Activated CD4-positive, alpha-beta memory T cell treated with anti-CD3 and anti-CD28 coated beads, Interleukin-2, amount 10 ng/mL, durations not matched to agents 7 days and 5 days (primary cell): ENCODE measurements around the gene SASH1. TPM values are rescaled to one million over a fixed set of nuclear protein-coding genes. Genes with fewer than 3 reads are reported as not detected.

ENCODE experiments used
- CTCF ChIA-PET: fragments of 350-600 bp; sonication (Branson Sonifier 250); formaldehyde crosslinking; loops from one replicate; lab custom pipeline; 2021; ENCODE audit warnings: antibody characterized with exemption, inconsistent platforms; lab: Charles Lee
- POLR2A ChIA-PET: fragments of 350-600 bp; sonication (Branson Sonifier 250); formaldehyde crosslinking; loops from one replicate; lab custom pipeline; 2021; ENCODE audit warnings: antibody characterized with exemption; lab: Charles Lee
- DNase-seq: peaks from one replicate; pipeline ENCODE4 v3.0.0-alpha.2; 2020
- H3K27ac Mint-ChIP-seq: one replicate; pipeline ENCODE4 v1.8.0; 2021; ENCODE audit warnings: mild to moderate bottlenecking, mixed read lengths
- H3K27me3 Mint-ChIP-seq: one replicate; pipeline ENCODE4 v1.8.0; 2021; ENCODE audit warnings: mixed read lengths
- H3K36me3 Mint-ChIP-seq: one replicate; pipeline ENCODE4 v1.8.0; 2021; ENCODE audit warnings: low read depth, mixed read lengths
- H3K4me1 Mint-ChIP-seq: one replicate; pipeline ENCODE4 v1.8.0; 2021; ENCODE audit warnings: mixed read lengths
- H3K4me3 Mint-ChIP-seq: one replicate; pipeline ENCODE4 v1.8.0; 2021; ENCODE audit warnings: mild to moderate bottlenecking, mixed read lengths
- H3K9me3 Mint-ChIP-seq: one replicate; pipeline ENCODE4 v1.8.0; 2021; ENCODE audit warnings: mixed read lengths
- total RNA-seq, 2 experiments: library from RNA; stranded (reverse); gene quantifications; one replicate each; pipeline ENCODE4 v1.2.3, GENCODE V29; 2021

Gene SASH1
- total RNA-seq, 2 experiments from 2014 or later = 0.75 to 0.98 TPM

GRCh38 chr6:148425443-148425842 is 82.8 kb downstream of the SASH1 start:
- Mint-ChIP-seq H3K27ac (no peak overlapping the region), H3K4me1 (peaks cover 3% of the 10 kb centered on the region), H3K4me3 (no peak overlapping the region), H3K27me3 (no peaks in the 10 kb centered on the region), H3K9me3 (no peaks in the 10 kb centered on the region), H3K36me3 (no peaks in the 10 kb centered on the region)
- DNase-seq = no peak
- ChIA-PET POLR2A (no interaction called here), CTCF (no interaction called here)

DNA sequence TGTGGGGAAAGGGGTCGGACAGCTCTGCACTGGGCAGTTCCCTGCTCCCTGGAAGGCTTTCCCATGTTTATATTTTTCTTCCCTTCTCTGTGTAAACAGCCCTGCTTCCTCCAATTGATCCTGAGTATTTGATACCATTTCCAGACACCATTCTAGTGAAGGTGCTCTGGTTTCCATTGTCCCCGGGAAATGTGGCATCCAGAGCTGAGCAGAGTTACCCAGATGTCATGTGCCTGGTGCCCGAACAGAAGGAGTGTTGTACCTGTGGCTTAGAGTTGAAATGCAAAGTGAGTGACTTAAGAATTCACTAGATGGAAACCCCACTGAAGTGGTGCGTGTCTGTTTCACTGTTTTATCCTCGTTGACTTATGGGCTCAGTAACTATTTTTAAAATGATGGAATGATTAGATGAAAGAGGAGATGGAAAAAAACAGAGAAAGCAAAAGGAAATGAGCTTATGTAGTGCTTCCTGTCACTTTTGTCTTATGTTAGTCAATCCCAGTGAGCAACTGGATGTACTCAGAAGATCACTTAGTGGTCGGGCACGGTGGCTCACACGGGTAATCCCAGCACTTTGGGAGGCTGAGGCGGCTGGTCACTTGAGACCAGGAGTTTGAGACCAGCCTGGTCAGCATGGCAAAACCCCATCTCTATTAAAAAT is 83.8 kb downstream of the SASH1 start:
- Mint-ChIP-seq H3K36me3 (no peaks in the 10 kb centered on the region), H3K4me1 (peaks cover 3% of the 10 kb centered on the region), H3K27me3 (no peaks in the 10 kb centered on the region), H3K4me3 (no peak overlapping the region), H3K9me3 (no peaks in the 10 kb centered on the region), H3K27ac (no peak overlapping the region)
- DNase-seq = no peak
- ChIA-PET CTCF (no interaction called here), POLR2A (no interaction called here)

DNA sequence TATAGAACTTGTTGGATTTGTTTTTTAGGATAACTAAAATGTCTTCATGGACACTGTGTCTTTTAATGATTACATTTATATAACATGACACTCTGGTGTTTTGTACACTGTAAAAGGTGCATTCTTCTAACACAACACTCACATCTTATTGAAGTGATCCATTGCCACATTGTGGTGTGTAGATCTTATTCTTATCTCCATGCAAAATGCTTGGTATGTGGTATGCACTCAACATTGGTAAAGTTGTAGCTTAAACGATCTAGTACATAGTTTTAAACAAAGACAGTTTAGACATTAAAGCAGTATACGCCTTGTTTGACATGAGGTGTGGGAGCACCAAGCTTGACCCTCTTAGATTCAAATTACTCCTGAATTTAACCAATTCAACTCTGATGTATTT is 84.7 kb downstream of the SASH1 start:
- H3K4me1 Mint-ChIP-seq = peaks cover 3% of the 10 kb centered on the region
- no peak overlapping the region for H3K4me3 Mint-ChIP-seq
- no peak overlapping the region for H3K27ac Mint-ChIP-seq
- CTCF ChIA-PET = no interaction called here
- no peaks in the 10 kb centered on the region for H3K27me3 Mint-ChIP-seq
- H3K36me3 Mint-ChIP-seq = no peaks in the 10 kb centered on the region
- DNase-seq = no peak
- H3K9me3 Mint-ChIP-seq = no peaks in the 10 kb centered on the region
- POLR2A ChIA-PET = no interaction called here

- CTCF ChIA-PET = no interaction called here
- POLR2A ChIA-PET = no interaction called here
- no peak for DNase-seq
- no peak overlapping the region for H3K4me3 Mint-ChIP-seq
- no peak overlapping the region for H3K27ac Mint-ChIP-seq
- peaks cover 3% of the 10 kb centered on the region for H3K4me1 Mint-ChIP-seq
- no peaks in the 10 kb centered on the region for H3K36me3 Mint-ChIP-seq
- H3K9me3 Mint-ChIP-seq = no peaks in the 10 kb centered on the region
- H3K27me3 Mint-ChIP-seq = no peaks in the 10 kb centered on the region
Observed at GRCh38 chr6:148429423-148429822, 86.8 kb downstream of the SASH1 start.

DNA sequence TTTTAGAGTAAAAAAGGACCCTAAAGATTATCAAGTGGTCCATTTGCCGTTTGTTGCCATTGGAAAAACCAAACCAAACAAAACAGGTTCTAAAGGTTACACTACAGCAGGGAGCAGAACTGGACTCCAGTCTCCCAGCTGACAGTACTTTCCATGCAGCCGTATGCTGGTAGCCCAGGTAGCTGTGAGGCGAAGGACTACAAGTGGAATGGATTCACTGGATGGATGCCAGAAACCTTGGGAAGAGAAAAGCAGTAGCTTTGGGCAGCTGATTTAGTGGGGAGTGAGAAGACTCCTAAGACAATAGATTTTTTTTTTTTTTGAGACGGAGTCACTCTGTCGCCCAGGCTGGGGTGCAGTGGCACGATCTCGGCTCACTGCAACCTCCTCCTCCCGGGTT is 88.3 kb downstream of the SASH1 start:
- no peak for DNase-seq
- peaks cover 3% of the 10 kb centered on the region for H3K4me1 Mint-ChIP-seq
- no peak overlapping the region for H3K27ac Mint-ChIP-seq
- H3K9me3 Mint-ChIP-seq = no peaks in the 10 kb centered on the region
- ChIA-PET CTCF (no interaction called here), POLR2A (no interaction called here)
- H3K4me3 Mint-ChIP-seq = no peak overlapping the region
- H3K36me3 Mint-ChIP-seq = no peaks in the 10 kb centered on the region
- H3K27me3 Mint-ChIP-seq = peaks cover 4% of the 10 kb centered on the region

- Mint-ChIP-seq H3K36me3 (no peaks in the 10 kb centered on the region), H3K9me3 (no peaks in the 10 kb centered on the region), H3K4me1 (peaks cover 1% of the 10 kb centered on the region), H3K27me3 (peaks cover 4% of the 10 kb centered on the region), H3K4me3 (no peak overlapping the region), H3K27ac (no peak overlapping the region)
- CTCF ChIA-PET = no interaction called here
- POLR2A ChIA-PET = no interaction called here
- no peak for DNase-seq
Observed at GRCh38 chr6:148431413-148431812, 88.8 kb downstream of the SASH1 start.

DNA sequence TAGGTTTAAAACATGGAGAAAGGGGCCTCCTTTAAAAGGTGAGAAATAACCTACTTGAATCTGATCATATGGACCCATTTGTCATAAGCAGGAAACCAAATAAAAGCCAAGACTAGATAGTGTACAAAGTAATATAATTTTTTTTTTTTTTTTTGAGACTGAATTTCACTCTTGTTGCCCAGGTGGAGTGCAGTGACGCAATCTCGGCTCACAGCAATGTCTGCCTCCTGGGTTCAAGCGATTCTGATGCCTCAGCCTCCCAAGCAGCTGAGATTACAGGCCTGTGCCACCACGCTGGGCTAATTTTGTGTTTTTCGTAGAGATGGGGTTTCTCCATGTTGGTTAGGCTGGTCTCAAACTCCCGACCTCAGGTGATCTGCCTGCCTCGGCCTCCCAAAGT is 89.2 kb downstream of the SASH1 start:
- H3K4me3 Mint-ChIP-seq = no peak overlapping the region
- H3K27me3 Mint-ChIP-seq = peaks cover 4% of the 10 kb centered on the region
- H3K9me3 Mint-ChIP-seq = no peaks in the 10 kb centered on the region
- no peaks in the 10 kb centered on the region for H3K36me3 Mint-ChIP-seq
- no peak overlapping the region for H3K27ac Mint-ChIP-seq
- ChIA-PET CTCF (no interaction called here), POLR2A (no interaction called here)
- no peaks in the 10 kb centered on the region for H3K4me1 Mint-ChIP-seq
- no peak for DNase-seq

DNA sequence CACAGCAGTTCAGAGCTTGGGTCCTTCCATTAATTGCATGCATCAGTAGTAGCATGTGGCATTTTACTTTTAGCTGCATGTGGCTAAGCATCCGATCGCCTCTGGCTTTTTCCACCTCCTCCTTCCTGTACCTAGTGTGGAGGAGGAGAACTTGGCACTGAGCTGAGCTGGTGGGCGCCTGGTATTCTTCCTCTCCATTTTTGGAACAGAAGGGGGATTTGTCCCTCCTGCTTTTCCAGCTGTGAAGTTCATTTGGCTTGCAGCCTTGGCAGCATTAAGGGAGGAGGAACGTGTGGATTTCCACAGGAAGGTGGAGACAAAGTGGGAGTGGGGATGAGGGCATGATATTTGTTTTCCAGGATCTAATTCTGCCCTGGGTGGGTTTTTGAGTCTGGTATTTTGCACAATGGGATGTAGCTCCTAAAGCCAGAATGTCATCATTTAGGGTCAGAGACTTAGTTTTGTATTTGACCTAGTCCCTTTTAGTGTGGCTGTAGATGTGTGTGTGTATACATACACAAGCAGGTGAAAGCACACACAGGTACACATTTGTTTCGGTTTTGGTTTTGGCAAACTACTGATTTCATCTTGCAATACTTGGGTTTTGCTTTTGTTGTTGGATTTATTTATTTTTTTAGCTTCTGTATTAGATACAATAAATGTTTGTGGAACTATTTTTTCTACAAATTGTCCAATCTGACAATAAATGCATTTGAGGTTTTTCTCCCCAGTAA is 90.0 kb downstream of the SASH1 start:
- Mint-ChIP-seq H3K36me3 (no peaks in the 10 kb centered on the region), H3K9me3 (no peaks in the 10 kb centered on the region), H3K27me3 (peaks cover 5% of the 10 kb centered on the region), H3K4me1 (no peaks in the 10 kb centered on the region), H3K4me3 (no peak overlapping the region), H3K27ac (no peak overlapping the region)
- CTCF ChIA-PET = no interaction called here
- no peak for DNase-seq
- POLR2A ChIA-PET = no interaction called here

DNA sequence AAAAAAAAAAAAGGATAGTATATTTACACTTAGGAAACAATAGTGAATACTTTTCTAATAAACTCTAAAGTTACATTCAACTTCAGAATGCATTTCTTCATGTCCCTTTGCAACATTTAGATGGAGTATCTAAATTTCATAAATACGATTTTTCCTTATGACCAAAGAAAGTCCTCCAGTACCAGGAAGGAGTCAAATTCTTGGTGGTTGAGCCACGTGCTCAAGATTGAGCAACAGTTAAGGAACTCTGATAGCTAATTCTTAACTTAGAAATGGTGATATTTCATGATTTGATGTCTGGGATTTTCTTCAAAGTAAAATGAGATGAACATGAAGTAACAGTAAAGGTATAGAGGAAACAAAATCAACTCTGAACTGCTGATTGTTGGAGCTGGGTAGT is 92.7 kb downstream of the SASH1 start:
- no peak for DNase-seq
- H3K27ac Mint-ChIP-seq = no peak overlapping the region
- H3K27me3 Mint-ChIP-seq = peaks cover 21% of the 10 kb centered on the region
- H3K9me3 Mint-ChIP-seq = no peaks in the 10 kb centered on the region
- ChIA-PET CTCF (no interaction called here), POLR2A (no interaction called here)
- H3K4me3 Mint-ChIP-seq = no peak overlapping the region
- no peaks in the 10 kb centered on the region for H3K4me1 Mint-ChIP-seq
- no peaks in the 10 kb centered on the region for H3K36me3 Mint-ChIP-seq

- POLR2A ChIA-PET = no interaction called here
- peaks cover 22% of the 10 kb centered on the region for H3K27me3 Mint-ChIP-seq
Observed at GRCh38 chr6:148436466-148436865, 93.8 kb downstream of the SASH1 start.

GRCh38 chr6:148438632-148439031 is 96.0 kb downstream of the SASH1 start:
- peaks cover 13% of the 10 kb centered on the region for H3K4me1 Mint-ChIP-seq
- ChIA-PET CTCF (no interaction called here), POLR2A (no interaction called here)
- H3K4me3 Mint-ChIP-seq = no peak overlapping the region
- no peaks in the 10 kb centered on the region for H3K9me3 Mint-ChIP-seq
- H3K27me3 Mint-ChIP-seq = peaks cover 22% of the 10 kb centered on the region
- no peak overlapping the region for H3K27ac Mint-ChIP-seq
- DNase-seq = no peak
- H3K36me3 Mint-ChIP-seq = no peaks in the 10 kb centered on the region

More at GRCh38 chr6:148436466-148436865, 93.8 kb downstream of the SASH1 start:
- DNase-seq = no peak
- Mint-ChIP-seq H3K27ac (no peak overlapping the region), H3K4me1 (peaks cover 2% of the 10 kb centered on the region), H3K36me3 (no peaks in the 10 kb centered on the region), H3K9me3 (no peaks in the 10 kb centered on the region), H3K4me3 (no peak overlapping the region)
- CTCF ChIA-PET = interaction anchor here (1.7 kb wide), 1 partner anchor 259 kb away, joined by 4 read pairs; no protein-coding TSS in a partner anchor

- ChIA-PET POLR2A (no interaction called here), CTCF (no interaction called here)
- peaks cover 18% of the 10 kb centered on the region for H3K27me3 Mint-ChIP-seq
- H3K9me3 Mint-ChIP-seq = no peaks in the 10 kb centered on the region
- H3K27ac Mint-ChIP-seq = no peak overlapping the region
- DNase-seq = no peak
- H3K4me1 Mint-ChIP-seq = peaks cover 13% of the 10 kb centered on the region
- no peak overlapping the region for H3K4me3 Mint-ChIP-seq
- no peaks in the 10 kb centered on the region for H3K36me3 Mint-ChIP-seq
Observed at GRCh38 chr6:148440016-148440415, 97.4 kb downstream of the SASH1 start.

- Mint-ChIP-seq H3K36me3 (no peaks in the 10 kb centered on the region), H3K4me1 (peaks cover 13% of the 10 kb centered on the region), H3K9me3 (no peaks in the 10 kb centered on the region), H3K4me3 (no peak overlapping the region), H3K27me3 (peaks cover 18% of the 10 kb centered on the region), H3K27ac (no peak overlapping the region)
- DNase-seq = no peak
- ChIA-PET CTCF (interaction anchor here (0.6 kb wide), 1 partner anchor 64 kb away, joined by 3 read pairs; no protein-coding TSS in a partner anchor), POLR2A (no interaction called here)
Observed at GRCh38 chr6:148440877-148441453, 98.3 kb downstream of the SASH1 start.
